SW 1271 (cell line): Measurements from ENCODE around the gene RPA3.

Experiments used
- DNase-seq, 2 experiments: peaks; one replicate each; lab custom pipeline; 2025; lab: John Stamatoyannopoulos, UW

Gene RPA3

GRCh38 chr7:7653593-7654187, 64.7 kb downstream of the RPA3 start:
- peak in 1 of 2 experiments; percentile 42 for DNase-seq

GRCh38 chr7:7652798-7653540, 65.4 kb downstream of the RPA3 start:
- DNase-seq = no peak

GRCh38 chr7:7651479-7651878, 66.9 kb downstream of the RPA3 start:
- DNase-seq = no peak

GRCh38 chr7:7650682-7651206, 67.7 kb downstream of the RPA3 start:
- no peak for DNase-seq

- DNase-seq = no peak
Observed at GRCh38 chr7:7647495-7648036, 70.8 kb downstream of the RPA3 start.

GRCh38 chr7:7642081-7642480, 76.3 kb downstream of the RPA3 start:
- DNase-seq = no peak

- peak in 1 of 2 experiments; percentile 68 for DNase-seq
Observed at GRCh38 chr7:7641129-7641663, 77.2 kb downstream of the RPA3 start.

- DNase-seq = peak; percentile 100
Observed at GRCh38 chr7:7640221-7641128, 77.9 kb downstream of the RPA3 start, which contains the start of gene UMAD1. UMAD1 (plus strand) TSS chr7:7640752; CDS start chr7:7673372, 32,620 bp downstream.

GRCh38 chr7:7639847-7640220, 78.6 kb downstream of the RPA3 start:
- DNase-seq = peak in 1 of 2 experiments; percentile 50

GRCh38 chr7:7639421-7639820, 79.0 kb downstream of the RPA3 start:
- DNase-seq = peak in 1 of 2 experiments; percentile 34

GRCh38 chr7:7630626-7631329, 87.6 kb downstream of the RPA3 start:
- DNase-seq = no peak

- DNase-seq = no peak
Observed at GRCh38 chr7:7628476-7628875, 89.9 kb downstream of the RPA3 start.

GRCh38 chr7:7620644-7621210, 97.7 kb downstream of the RPA3 start:
- no peak for DNase-seq

GRCh38 chr7:7620236-7620635, 98.2 kb downstream of the RPA3 start:
- DNase-seq = no peak

- DNase-seq = no peak
Observed at GRCh38 chr7:7618410-7618809, 100.0 kb downstream of the RPA3 start.

- no peak for DNase-seq
Observed at GRCh38 chr7:7617550-7617949, 100.9 kb downstream of the RPA3 start.

GRCh38 chr7:7614018-7614741, 104.2 kb downstream of the RPA3 start:
- DNase-seq = no peak

- DNase-seq = no peak
Observed at GRCh38 chr7:7613210-7613609, 105.2 kb downstream of the RPA3 start.

GRCh38 chr7:7612519-7612918, 105.9 kb downstream of the RPA3 start:
- no peak for DNase-seq

GRCh38 chr7:7609330-7609729, 109.1 kb downstream of the RPA3 start:
- no peak for DNase-seq
